ENCODE measurements around the gene SEPTIN8.

- TF ChIP-seq CTCF (IDR thresholded peaks at IDR 0.05) (no peak), POLR2AphosphoS5 (IDR thresholded peaks at IDR 0.05) (no peak), POLR2A (IDR thresholded peaks at IDR 0.05) (no peak), EP300 (IDR thresholded peaks at IDR 0.05) (no peak)
Measured at GRCh38 chr5:132742626-132743025, 34.4 kb downstream of the SEPTIN8 start.
